NCI-H187 treated with DMSO at 0.1 percent for 48 hours (cell line): ENCODE results near the gene SS18L1.
A peak's percentile ranks its signal among the peaks of the same experiment; 100 is the strongest.

Experiments used
- DNase-seq: peaks from one replicate; lab custom pipeline; 2025; lab: John Stamatoyannopoulos, UW

SS18L1 gene

DNA sequence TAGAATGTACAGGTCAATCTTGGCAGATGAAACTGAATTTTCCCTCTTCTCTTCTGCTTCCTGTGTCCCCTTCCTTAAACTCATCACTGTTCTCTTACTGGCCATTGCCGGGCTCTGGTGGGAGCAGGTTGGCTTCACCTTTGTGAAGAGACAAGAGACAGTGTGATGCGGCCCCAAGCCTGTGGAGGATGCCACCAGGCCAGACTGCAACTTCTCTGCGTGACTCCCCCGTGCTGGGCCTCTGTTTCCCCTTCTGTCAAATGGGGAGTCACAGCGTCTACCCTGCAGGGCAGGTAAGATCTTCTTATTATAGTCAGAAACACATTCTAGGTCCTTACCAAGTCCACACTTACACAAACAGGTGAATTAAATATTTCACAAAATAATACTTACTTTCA lies 23.2 kb upstream of the SS18L1 start:
- no peak for DNase-seq

DNA sequence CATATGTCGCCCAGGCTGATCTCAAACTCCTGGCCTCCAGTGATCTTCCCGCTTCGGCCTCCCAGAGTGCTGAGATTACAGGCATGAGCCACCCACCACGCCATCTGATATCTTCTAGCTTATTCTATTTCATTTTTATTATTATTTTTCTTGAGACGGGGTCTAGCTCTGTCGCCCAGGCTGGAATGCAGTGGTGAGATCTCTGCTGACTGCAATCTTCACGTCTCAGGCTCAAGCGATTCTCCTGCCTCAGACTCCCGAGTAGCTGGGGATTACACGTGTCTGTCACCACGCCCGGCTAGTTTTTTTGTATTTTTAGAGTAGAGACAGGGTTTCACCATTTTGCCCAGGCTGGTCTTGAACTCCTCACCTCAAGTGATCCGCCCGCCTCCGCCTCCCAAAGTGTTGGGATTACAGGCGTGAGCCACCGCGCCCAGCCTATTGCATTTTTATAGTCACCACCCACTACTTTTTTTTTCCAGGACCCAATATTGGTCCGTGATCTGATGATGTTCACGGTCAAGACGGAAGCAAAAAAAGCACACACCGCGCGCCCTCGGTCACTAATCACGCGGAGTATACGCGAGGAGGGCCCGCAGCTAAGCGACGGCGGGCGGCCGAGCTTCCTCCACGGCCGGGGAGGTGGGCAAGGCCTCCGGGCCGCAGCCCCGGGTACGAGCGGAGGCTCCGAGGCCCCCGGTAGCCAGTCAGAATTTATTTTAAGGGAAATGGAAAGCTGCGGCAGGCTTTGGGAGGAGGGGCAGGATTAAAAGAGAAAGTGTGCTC lies 22.4 kb upstream of the SS18L1 start:
- no peak for DNase-seq

DNA sequence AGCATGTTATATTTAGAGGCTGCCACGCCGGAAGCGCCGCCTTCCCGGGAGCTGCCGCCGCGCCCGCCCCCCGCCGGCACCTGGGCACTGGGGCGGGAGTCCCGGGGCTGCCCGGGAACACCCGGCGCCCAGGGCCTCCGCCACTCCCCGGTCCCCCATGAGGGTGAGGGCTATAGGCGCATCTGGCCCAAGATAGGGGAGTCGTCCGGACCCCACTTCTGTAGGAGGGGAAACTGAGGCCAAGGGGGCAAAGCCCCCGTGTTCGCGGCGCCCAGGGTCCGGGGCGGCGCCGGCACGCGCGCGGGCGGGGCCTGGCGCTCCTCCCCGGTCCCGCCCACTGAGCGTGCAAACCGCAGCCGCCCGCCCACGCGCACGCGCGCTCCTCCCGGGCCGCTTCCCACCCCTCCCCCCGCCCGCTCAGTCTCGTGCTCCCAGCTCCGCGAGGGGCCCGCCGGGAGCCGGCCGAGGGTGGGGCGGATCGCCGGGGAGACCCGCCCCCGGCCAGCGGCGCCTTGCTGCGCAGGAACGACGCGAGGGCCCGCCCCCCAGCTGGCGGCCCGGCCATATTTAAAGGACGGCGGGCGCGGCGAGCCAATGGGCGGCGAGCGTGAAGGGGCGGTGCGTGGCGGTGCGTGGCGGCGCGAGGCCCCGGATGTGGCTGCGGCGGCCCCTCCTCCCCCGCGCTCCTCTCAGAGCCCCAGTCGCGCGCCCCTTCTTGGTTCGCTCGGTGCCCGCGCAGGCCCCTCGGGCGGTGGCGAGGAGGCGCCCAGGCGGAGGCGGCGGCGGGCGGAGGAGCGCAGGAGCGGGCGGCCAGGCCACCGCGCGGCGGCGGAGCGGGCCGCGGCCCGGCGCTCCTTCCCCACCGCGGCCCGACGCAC lies 21.6 kb upstream of the SS18L1 start, which contains the start of gene LSM14B:
LSM14B (plus strand) TSS at position 700 of the 878 bp plus-strand sequence. CDS start 192 bp downstream, outside the sequence.
- peak; percentile 85 for DNase-seq

DNA sequence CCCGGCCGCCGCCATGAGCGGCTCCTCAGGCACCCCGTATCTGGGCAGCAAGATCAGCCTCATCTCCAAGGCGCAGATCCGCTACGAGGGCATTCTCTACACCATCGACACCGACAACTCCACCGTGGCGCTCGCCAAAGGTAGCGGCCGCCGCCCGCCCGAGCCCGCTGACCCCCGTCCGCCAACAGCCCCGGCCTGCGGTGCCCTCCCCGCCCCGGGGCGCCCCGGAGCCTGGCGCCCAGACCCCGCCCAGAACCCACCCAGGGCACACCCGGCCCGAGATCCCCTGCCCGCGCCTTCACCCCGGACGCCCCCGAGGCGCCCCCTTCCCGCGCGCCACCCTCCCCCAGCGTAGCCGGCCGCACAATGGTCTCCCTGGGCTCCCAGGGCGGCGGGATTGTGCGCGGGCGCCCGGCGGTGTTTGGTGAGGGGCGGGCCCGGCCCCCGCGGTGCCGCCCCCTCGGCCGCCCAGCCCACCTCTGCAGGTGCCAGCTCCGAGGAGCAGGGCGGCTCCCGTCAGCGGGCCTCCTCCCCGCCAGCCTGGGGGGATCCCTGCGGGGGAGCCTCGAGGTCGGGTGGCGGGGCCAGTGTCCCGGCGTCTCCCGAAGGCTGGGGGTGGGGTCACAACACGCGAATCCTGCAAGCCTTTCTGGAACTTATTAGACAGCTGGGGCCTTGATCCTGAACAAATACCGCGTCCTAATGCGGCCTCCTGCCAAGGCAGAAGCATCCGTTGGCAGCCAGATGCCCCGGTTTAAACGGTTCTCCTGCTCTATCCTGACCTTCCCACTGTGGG lies 20.7 kb upstream of the SS18L1 start:
- DNase-seq: no peak

DNA sequence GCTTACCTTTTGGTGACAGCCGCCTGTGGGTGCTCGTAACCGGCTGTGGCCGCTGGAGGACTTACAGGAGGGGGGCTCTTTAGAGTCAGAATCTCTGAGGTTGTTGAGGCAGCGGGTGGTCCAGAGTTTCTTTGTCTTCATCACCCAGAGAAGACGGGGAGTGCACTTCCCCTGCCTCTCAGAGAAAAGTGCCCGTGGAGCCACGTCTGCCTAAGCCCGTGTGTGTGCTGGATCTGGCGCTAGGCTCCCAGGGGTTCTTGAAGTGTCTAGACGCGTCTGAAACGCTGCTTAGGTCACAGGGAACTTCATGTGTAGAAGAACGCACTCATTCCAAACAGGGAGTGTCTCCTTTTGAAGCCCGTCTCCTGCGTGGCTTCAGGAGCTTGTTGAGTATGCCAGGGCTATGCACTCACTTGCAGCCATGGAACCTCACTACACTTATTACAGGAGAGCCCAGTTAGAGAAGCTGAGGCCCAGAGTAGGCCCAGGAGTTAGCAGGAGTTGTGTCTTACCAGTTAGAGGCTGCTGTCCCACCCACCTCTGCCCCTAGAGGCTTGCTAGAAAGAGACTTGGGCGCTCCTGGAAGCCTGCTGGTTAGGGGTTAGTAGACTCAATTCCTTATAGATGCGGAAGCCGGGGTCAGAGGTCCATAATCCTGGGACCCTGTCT lies 20.0 kb upstream of the SS18L1 start:
- DNase-seq: no peak

DNA sequence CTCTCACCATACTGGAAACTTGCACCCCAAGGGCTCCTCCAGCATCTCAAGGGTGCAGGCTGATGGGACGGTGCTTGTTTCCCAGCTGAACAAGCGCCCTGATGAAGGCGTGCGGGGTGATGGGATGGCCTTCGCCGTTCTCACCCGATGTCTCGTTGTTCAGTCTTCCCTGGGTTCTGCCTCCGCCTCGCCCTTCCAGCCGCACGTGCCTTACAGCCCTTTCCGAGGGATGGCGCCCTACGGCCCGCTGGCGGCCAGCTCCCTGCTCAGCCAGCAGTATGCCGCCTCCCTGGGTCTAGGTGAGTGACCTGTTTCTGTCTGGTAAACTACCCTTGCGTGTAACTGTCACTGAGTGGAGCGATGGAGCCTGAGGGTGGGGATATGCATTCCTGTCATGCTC lies 17.4 kb upstream of the SS18L1 start:
- DNase-seq: no peak

DNA sequence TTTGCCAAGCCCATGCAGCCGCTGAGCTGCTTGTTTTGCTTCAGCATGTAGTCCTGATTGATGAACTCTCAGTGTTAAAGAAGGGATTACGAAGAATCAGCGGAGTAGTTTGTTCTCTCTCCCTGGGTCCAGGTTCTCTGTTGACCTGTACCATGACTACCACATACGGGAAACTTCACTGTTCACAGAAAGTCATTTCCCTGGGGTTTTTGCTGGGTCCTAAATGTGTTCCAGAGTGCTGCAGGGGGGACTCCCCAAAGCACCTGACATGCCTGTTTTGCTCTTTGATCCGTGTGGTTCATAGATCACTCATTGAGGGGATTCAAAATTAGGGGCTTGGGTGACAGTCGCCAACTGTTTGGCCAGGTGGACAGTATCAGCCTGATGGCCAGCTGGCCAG lies 15.8 kb upstream of the SS18L1 start:
- DNase-seq: no peak

DNA sequence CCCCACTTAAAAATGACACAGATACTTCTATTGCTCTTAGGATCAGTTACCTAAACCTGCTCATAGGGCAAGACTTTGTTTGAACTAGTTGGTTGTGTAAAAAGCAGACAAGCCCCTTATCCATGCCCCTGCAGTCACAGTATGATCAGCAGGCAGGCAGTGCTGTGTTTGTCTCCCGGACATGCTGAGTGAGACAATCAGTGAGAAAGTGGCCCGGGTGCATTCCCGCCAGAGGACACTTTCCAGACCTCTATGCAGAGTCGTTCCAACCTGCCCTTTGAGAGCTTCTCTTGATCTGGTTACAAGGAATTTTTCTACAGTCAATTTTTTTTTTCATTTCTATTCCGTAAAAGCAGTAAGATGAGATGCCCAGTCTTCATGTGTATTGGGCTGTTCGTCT lies 15.1 kb upstream of the SS18L1 start:
- no peak for DNase-seq

DNA sequence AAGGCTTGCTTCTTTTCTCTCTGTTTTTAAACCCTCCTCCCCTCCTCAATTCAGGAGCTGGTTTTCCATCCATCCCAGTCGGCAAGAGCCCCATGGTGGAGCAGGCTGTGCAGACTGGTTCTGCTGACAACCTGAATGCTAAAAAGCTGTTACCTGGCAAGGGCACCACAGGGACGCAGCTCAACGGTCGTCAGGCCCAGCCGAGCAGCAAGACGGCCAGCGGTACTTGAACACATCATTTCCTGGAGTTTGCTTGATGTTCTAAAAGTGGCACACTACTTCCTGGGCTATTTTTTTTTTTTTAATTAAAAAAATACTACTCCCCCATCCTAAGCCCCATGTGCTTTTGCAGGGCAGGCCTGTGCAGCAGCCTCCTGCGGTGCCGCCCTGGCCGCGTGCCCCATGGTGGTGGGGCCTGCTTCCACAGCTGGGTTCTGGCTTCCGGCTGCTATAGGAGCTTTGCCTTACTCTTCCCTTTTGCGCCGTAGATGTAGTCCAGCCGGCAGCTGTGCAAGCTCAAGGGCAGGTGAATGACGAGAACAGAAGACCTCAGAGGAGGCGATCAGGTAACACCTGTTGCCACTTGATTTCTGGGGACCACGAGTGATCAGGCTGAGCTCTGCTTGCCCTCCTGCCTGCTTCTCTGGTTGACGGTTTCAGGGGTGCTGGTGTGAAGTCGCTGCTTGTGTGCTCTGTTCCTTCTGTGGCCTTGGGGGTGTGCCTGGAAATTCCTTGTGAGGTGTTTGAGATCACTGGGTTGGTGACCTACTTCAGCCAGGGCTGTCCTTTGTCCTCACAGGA lies 13.6 kb upstream of the SS18L1 start:
- no peak for DNase-seq

DNA sequence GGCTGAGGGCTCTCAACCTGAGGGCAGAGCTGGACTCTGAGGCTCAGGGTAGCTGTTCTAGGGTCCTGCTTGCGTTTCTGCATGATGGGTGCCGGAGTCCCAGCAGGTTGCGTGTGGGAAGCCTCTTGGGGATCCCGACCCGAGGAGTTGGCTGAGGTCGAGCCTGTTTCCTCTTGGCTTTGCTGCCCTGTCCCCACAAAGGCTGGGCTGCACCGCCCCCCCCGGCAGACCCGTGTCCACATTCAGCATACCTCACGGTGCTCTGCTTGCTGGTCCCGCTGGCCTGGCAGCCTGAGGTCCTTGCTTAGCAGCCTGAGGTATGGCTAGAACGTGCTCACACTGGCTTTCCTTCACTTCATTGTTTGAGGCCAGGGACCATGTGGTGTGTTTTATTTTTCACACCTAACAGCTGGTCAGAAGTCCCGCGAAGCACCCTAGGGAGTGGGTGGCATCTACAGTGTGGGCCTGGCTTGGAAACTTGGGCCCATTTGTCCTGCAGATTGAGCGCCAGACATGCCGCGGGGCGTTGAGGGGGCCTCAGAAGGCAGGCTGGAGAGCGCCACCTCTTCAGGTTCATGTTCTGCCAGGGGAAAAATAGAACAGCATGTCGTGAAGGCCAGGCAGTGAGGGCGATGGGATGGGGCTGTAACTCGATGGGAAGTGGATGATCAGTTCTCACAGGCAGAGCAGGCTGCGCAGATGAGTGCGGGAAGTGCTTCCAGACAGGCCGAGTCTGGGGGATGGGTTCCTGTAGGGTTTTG lies 11.8 kb upstream of the SS18L1 start:
- DNase-seq: no peak

DNA sequence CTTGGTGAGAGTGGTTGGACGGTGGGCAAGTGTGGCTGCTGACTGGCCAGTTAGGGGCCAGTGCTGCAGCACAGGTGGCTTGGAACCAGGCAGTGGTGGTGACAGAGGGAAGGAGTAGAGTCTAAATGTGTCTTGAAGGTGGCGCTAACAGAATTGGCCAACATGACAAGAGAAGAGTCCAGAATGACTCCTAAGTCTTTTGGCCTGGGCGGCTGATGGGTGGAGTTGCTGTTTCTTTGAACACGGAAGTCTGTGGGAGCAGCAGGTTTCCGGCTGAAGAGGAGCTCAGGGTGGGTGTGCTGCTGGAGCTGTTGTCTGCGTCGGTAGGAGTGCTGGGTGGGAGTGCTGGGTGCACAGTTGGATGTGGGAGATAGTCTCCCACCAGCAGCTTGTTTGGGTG lies 11.1 kb upstream of the SS18L1 start:
- no peak for DNase-seq

DNA sequence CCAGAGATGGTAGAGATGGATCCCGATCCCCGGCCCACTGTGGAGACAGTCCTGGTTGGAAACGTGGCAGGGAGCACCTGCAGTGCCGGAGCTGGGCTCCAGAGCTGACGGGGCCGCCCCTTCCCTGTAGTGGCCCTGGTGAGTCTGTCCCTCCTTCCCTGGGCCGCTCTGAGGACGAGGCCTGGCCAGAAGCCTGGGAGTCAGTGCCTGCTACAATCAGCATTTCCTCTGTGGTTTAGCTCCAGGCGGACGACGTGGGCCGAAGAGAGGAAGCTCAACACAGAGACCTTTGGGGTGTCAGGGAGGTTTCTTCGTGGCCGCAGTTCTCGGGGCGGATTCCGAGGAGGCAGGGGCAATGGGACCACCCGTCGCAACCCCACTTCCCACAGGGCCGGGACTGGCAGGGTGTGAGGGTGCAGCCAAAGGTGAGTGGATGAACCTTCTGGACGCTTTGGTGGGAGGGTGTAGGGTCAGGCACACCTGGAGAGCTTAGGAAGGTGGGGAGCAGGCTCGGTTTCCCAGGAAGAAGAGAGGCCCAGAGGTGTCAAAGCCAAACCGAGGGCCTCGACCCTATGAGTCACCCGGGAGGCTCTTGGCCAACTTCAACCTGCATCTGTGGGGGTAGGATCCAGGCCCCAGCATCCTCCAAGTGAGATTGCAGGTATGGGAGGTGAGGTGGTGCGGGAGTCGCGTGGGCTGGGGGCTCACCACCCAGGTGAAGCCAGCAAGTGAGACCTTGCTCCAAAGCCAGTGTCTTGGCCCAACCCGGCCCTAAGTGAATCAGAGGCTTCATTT lies 10.3 kb upstream of the SS18L1 start:
- no peak for DNase-seq

DNA sequence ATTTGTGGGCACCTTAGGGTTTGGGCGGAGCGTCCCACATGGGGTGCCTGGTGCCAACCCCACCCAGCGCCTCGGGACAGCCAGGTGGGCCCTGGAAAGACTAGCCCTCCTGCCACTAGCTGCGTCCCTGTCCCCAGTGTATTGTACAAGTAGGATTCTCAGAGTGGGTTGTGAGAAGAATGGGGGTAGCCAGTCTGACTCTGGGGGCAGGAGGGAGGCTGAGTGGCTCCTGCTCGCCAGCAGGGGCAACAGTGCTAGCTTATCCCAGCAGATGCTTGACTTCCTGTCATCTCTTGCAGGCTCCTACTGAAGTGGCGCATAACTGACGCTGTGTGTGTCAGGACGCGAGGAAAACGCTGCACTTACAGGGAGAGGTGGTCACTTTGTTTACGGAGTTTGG lies 9.7 kb upstream of the SS18L1 start:
- DNase-seq: no peak

DNA sequence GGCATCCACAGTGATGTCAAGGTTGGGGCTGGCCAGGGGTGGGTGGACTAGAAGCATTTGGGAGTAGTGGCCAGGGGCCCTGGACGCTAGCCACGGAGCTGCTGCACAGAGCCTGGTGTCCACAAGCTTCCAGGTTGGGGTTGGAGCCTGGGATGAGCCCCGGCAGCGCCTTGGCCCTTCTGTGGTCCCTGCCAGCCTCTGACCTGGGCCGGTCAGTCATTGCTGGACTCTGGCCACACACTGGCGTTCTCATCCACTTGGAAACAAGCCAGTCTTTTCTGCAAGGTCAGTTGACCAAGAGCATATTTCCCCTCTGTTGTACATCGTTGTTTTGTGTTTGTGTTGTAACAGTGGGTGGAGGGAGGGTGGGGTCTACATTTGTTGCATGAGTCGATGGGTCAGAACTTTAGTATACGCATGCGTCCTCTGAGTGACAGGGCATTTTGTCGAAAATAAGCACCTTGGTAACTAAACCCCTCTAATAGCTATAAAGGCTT lies 8.8 kb upstream of the SS18L1 start:
- DNase-seq: no peak

DNA sequence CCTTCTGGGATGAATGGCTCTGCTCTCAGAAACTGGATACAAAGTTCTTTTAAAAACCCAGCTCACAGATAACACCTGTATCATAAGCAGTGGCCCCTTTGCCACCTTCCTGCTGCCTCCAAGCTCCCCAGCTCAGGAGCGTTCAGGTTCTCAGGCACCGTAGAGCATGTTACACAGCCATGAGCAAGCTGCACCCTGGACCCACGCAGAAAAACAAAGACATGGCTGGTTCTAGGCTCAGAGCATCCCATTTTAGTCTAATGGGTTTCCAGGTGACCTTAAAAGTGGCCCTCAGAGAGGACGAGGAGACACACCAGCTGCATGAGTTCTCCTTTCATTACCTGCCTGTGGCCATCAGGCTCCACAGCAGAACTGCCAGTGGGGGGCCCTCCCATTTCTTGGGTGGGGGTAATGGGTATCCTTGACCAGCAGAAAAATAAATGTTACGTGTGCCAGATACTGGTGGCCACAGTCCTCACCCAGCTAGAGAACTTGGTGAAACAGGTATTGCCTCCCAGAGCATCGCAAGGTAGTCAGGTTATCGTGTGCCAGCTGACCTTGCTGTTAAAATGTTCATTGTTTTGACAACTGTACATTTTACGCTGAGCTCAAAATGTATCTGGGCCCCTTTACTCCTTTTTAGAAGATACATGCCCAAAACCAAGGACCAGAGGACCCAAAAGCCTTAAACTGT lies 7.8 kb upstream of the SS18L1 start:
- DNase-seq: no peak

DNA sequence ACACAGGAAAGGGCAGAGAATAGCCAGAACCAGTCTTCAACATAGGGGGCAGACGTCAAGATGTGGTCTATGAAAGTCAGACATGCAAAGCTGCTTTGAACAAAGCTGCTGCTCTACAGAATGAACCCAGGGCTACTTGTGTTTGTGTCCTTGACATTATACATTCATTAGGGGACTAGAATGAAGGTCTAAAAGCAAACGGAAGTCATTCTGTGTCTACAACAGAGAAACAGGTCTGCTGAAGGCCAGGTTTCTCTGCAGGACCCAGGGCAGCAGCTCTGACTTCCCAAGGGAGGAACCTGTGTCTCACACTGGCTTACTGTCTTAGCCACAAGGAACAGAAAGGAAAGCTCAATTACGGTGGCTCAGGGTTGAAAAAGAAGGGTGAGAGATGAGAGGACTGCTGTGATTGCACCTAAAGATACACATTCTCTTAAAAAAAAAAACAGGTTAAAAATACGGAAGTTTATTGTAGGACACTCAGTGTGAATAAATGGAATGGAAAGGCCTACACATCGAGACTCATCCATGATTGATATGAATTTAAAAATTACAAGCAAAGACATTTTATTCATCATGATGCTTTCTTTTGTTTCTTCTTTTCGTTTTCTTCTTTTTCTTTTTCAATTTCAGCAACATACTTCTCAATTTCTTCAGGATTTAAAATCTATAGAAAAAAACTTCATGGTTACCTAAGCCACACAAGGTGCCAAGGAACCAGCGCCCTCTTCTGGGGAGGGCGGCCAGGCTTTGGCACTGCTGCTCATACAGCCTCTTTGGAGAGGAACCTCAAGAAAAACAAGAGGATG lies 7.1 kb upstream of the SS18L1 start:
- DNase-seq: no peak

DNA sequence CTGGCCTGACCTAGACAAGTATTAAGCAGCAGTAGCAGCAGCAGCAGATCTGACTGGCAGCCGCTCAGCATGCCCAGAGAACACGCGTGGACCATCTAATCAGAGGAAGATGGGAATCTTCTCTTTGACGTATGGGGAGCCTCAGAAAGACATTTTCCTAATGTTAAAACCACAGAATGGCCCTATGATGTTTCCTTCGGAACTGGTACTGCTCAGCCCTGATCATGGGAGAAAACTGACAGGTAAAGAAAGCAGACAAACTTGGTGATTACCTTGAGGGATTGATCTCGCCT lies 6.5 kb upstream of the SS18L1 start:
- DNase-seq: no peak
